ENCODE data around the gene CARD11. TPM values are rescaled to one million over a fixed set of nuclear protein-coding genes. Genes with fewer than 3 reads are reported as not detected.
A peak's percentile ranks its signal among the peaks of the same experiment; 100 is the strongest.

Gene CARD11
- total RNA-seq, 2 experiments from 2014 or later: 163 TPM

- Mint-ChIP-seq H3K9me3 (no peaks in the 10 kb centered on the region), H3K4me3 (no peak overlapping the region), H3K27ac (no peak overlapping the region), H3K36me3 (ENCODE audit: low read depth) (peaks cover 67% of the 10 kb centered on the region), H3K27me3 (no peaks in the 10 kb centered on the region), H3K4me1 (no peaks in the 10 kb centered on the region)
- ChIA-PET POLR2A (no interaction called here), CTCF (no interaction called here)
- DNase-seq: no peak
Observed at GRCh38 chr7:2919256-2919655, 124.4 kb downstream of the CARD11 start.

GRCh38 chr7:2918406-2918805 lies 125.3 kb downstream of the CARD11 start:
- H3K27me3 Mint-ChIP-seq: no peaks in the 10 kb centered on the region
- peaks cover 67% of the 10 kb centered on the region for H3K36me3 Mint-ChIP-seq (ENCODE audit: low read depth)
- ChIA-PET CTCF (no interaction called here), POLR2A (no interaction called here)
- no peak overlapping the region for H3K27ac Mint-ChIP-seq
- no peaks in the 10 kb centered on the region for H3K4me1 Mint-ChIP-seq
- no peaks in the 10 kb centered on the region for H3K9me3 Mint-ChIP-seq
- H3K4me3 Mint-ChIP-seq: no peak overlapping the region
- no peak for DNase-seq

- Mint-ChIP-seq H3K27me3 (no peaks in the 10 kb centered on the region), H3K36me3 (ENCODE audit: low read depth) (peaks cover 63% of the 10 kb centered on the region), H3K4me1 (no peaks in the 10 kb centered on the region), H3K4me3 (no peak overlapping the region), H3K9me3 (no peaks in the 10 kb centered on the region), H3K27ac (no peak overlapping the region)
- POLR2A ChIA-PET: no interaction called here
- CTCF ChIA-PET: no interaction called here
- no peak for DNase-seq
Observed at GRCh38 chr7:2915023-2915422, 128.6 kb downstream of the CARD11 start.

- DNase-seq: no peak
- Mint-ChIP-seq H3K4me1 (no peaks in the 10 kb centered on the region), H3K4me3 (no peak overlapping the region), H3K27me3 (no peaks in the 10 kb centered on the region), H3K9me3 (no peaks in the 10 kb centered on the region), H3K36me3 (ENCODE audit: low read depth) (peaks cover 57% of the 10 kb centered on the region), H3K27ac (no peak overlapping the region)
- CTCF ChIA-PET: no interaction called here
- POLR2A ChIA-PET: interaction anchor here (0.7 kb wide), 1 partner anchor 747 kb away, joined by 3 read pairs; no protein-coding TSS in a partner anchor
Observed at GRCh38 chr7:2913760-2914387, 129.8 kb downstream of the CARD11 start.

GRCh38 chr7:2912684-2913439 lies 130.8 kb downstream of the CARD11 start:
- no peaks in the 10 kb centered on the region for H3K27me3 Mint-ChIP-seq
- CTCF ChIA-PET: interaction anchor here (0.6 kb wide), 1 partner anchor 60 kb away, joined by 4 read pairs; no protein-coding TSS in a partner anchor
- POLR2A ChIA-PET: no interaction called here
- no peak overlapping the region for H3K4me3 Mint-ChIP-seq
- H3K9me3 Mint-ChIP-seq: no peaks in the 10 kb centered on the region
- no peaks in the 10 kb centered on the region for H3K4me1 Mint-ChIP-seq
- no peak for DNase-seq
- H3K27ac Mint-ChIP-seq: no peak overlapping the region
- H3K36me3 Mint-ChIP-seq (ENCODE audit: low read depth): peaks cover 58% of the 10 kb centered on the region

- Mint-ChIP-seq H3K4me1 (no peaks in the 10 kb centered on the region), H3K36me3 (ENCODE audit: low read depth) (peaks cover 63% of the 10 kb centered on the region), H3K9me3 (no peaks in the 10 kb centered on the region), H3K27ac (no peak overlapping the region), H3K27me3 (no peaks in the 10 kb centered on the region), H3K4me3 (no peak overlapping the region)
- POLR2A ChIA-PET: interaction anchor here (1.0 to 1.2 kb wide), 3 partner anchors 9 to 17 kb away, joined by 3 to 4 read pairs (median 4); no protein-coding TSS in a partner anchor
- DNase-seq: no peak
- CTCF ChIA-PET: interaction anchor here (0.7 to 1.0 kb wide), 2 partner anchors 44 to 129 kb away, joined by 3 read pairs; no protein-coding TSS in a partner anchor
Observed at GRCh38 chr7:2911466-2911865, 132.2 kb downstream of the CARD11 start.

GRCh38 chr7:2909471-2910039 lies 134.1 kb downstream of the CARD11 start:
- no peak overlapping the region for H3K4me3 Mint-ChIP-seq
- ChIA-PET CTCF (no interaction called here), POLR2A (no interaction called here)
- H3K27ac Mint-ChIP-seq: no peak overlapping the region
- no peaks in the 10 kb centered on the region for H3K9me3 Mint-ChIP-seq
- no peaks in the 10 kb centered on the region for H3K4me1 Mint-ChIP-seq
- peaks cover 69% of the 10 kb centered on the region for H3K36me3 Mint-ChIP-seq (ENCODE audit: low read depth)
- H3K27me3 Mint-ChIP-seq: no peaks in the 10 kb centered on the region
- no peak for DNase-seq

GRCh38 chr7:2909043-2909442 lies 134.6 kb downstream of the CARD11 start:
- DNase-seq: no peak
- H3K4me1 Mint-ChIP-seq: peaks cover 2% of the 10 kb centered on the region
- H3K9me3 Mint-ChIP-seq: no peaks in the 10 kb centered on the region
- H3K27me3 Mint-ChIP-seq: no peaks in the 10 kb centered on the region
- CTCF ChIA-PET: no interaction called here
- POLR2A ChIA-PET: no interaction called here
- H3K36me3 Mint-ChIP-seq (ENCODE audit: low read depth): peaks cover 71% of the 10 kb centered on the region
- H3K27ac Mint-ChIP-seq: no peak overlapping the region
- H3K4me3 Mint-ChIP-seq: no peak overlapping the region

- H3K9me3 Mint-ChIP-seq: no peaks in the 10 kb centered on the region
- H3K4me1 Mint-ChIP-seq: peaks cover 11% of the 10 kb centered on the region
- ChIA-PET POLR2A (no interaction called here), CTCF (interaction anchor here (0.7 kb wide), 1 partner anchor 254 kb away, joined by 3 read pairs; no protein-coding TSS in a partner anchor)
- no peak overlapping the region for H3K4me3 Mint-ChIP-seq
- H3K36me3 Mint-ChIP-seq (ENCODE audit: low read depth): peaks cover 69% of the 10 kb centered on the region
- no peaks in the 10 kb centered on the region for H3K27me3 Mint-ChIP-seq
- DNase-seq: no peak
- H3K27ac Mint-ChIP-seq: no peak overlapping the region
Observed at GRCh38 chr7:2908103-2908683, 135.5 kb downstream of the CARD11 start.

- ChIA-PET CTCF (no interaction called here), POLR2A (no interaction called here)
- no peak for DNase-seq
- no peaks in the 10 kb centered on the region for H3K27me3 Mint-ChIP-seq
- no peaks in the 10 kb centered on the region for H3K9me3 Mint-ChIP-seq
- H3K36me3 Mint-ChIP-seq (ENCODE audit: low read depth): peaks cover 68% of the 10 kb centered on the region
- H3K27ac Mint-ChIP-seq: peak overlapping the region; percentile 54
- H3K4me3 Mint-ChIP-seq: no peak overlapping the region
- H3K4me1 Mint-ChIP-seq: peaks cover 26% of the 10 kb centered on the region
Observed at GRCh38 chr7:2906197-2906931, 137.3 kb downstream of the CARD11 start.

- no peak overlapping the region for H3K27ac Mint-ChIP-seq
- no peak overlapping the region for H3K4me3 Mint-ChIP-seq
- ChIA-PET POLR2A (interaction anchor here (1.1 kb wide), 1 partner anchor 51 kb away, joined by 4 read pairs; no protein-coding TSS in a partner anchor), CTCF (interaction anchor here (1.4 kb wide), 1 partner anchor 11 kb away, joined by 3 read pairs; no protein-coding TSS in a partner anchor)
- peaks cover 29% of the 10 kb centered on the region for H3K4me1 Mint-ChIP-seq
- H3K27me3 Mint-ChIP-seq: no peaks in the 10 kb centered on the region
- H3K9me3 Mint-ChIP-seq: no peaks in the 10 kb centered on the region
- peaks cover 63% of the 10 kb centered on the region for H3K36me3 Mint-ChIP-seq (ENCODE audit: low read depth)
- no peak for DNase-seq
Observed at GRCh38 chr7:2905500-2905899, 138.2 kb downstream of the CARD11 start.

- Mint-ChIP-seq H3K9me3 (no peaks in the 10 kb centered on the region), H3K36me3 (ENCODE audit: low read depth) (peaks cover 62% of the 10 kb centered on the region), H3K27me3 (no peaks in the 10 kb centered on the region), H3K4me1 (peaks cover 29% of the 10 kb centered on the region), H3K4me3 (no peak overlapping the region), H3K27ac (no peak overlapping the region)
- no peak for DNase-seq
- ChIA-PET POLR2A (interaction anchor here (1.1 kb wide), 1 partner anchor 51 kb away, joined by 4 read pairs; no protein-coding TSS in a partner anchor), CTCF (interaction anchor here (1.3 to 1.4 kb wide), 2 partner anchors 11 to 250 kb away, joined by 3 to 4 read pairs; no protein-coding TSS in a partner anchor)
Observed at GRCh38 chr7:2905027-2905426, 138.6 kb downstream of the CARD11 start.

All from activated CD4-positive, alpha-beta memory T cell treated with anti-CD3 and anti-CD28 coated beads, Interleukin-2, amount 10 ng/mL, durations not matched to agents 7 days and 5 days (primary cell).